K562 treated with DMSO at 1 percent for 48 hours (cell line): Measurements from ENCODE around the gene NONO. TPM values are rescaled to one million over a fixed set of nuclear protein-coding genes. Genes with fewer than 3 reads are reported as not detected.

ENCODE experiments used
- total RNA-seq: library from RNA; unstranded; fragments of 300-600 nt; gene quantifications from 2 replicates; pipeline ENCODE4 v1.2.3, GENCODE V29; 2022; ENCODE audit warnings: low replicate concordance; ENCODE audit errors: extremely low read depth

The NONO gene
- 314 TPM in 1 of 2 replicates, not detected in the other for total RNA-seq

DNA sequence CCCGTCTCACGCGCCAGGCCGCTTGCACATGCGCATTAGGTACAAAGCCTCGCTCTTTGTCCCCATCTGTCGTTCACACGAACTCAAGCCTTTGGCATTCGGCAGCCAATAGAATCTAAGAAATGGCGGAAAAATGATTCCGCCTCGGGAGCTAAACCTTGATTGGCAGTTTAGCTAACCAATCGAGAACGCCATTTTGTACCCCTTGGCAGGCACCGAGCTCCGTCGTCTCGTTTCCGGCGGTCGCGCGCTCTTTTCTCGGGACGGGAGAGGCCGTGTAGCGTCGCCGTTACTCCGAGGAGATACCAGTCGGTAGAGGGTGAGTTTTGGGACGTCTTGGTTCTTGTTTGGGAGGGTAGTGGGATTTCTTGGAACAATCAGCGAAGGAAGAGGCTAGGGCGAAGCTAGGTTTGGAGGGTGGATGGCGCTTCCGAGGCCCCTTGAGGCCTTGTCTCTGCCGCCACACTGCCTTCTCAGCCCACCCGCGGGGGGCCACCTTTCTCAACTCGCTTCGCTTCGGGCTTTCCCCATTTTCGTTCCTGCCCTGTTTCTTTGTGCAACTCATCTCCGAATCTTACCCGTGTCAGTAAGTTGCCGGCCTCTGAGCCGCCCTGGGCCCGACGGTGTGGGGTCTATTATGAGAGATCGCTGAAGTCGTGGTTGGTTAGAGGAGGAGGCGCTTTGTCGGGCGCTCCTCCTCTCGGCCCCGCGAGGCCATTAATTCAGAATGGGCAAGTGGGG lies at the start of gene NONO:
TSS of gene NONO (plus strand) at position 233 of the 741 bp plus-strand sequence. CDS start 7,003 bp downstream, outside the sequence.

DNA sequence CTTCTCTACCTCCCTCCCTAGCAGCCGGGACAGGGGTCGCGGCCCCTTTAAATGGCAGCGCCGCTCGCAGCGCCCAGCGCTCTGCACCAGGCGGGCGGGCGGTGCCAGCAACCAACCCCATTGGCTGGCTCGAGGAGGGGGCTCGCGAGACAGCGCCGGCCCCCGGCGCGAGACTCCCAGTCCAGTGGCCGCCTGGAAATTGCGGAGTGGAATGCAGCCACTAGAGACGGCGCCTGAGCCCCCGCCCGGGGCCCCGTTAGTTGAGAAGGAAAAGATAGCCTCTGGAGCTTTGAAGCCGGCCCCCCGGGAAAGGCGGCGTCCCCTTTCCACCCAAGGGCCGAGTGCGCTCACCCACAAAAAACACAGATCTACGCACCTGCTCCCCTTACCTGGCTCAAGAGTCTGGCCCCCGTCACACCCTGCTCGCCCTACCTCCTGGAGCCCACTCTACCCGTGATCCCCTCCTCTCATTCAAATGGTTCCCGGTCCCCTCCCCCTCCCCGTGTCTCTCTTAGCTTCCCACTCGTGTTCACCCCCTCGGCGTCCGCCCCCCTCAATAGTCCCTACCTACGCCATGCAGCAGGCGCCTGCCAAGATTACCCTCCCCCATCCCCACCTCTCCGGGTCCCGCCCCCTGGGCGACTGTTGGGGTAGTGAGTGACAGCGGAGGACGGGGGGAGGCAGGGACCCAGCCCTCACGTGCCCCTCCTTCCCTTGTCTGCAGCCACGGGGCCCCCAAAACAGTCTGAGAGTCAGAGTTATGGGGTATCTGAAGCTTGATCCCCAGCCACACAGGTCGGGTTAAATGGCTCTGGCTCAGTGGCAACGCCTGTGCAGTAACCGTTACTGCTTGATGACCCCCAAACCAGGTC lies 29.1 kb upstream of the NONO start, which contains the start of gene ZMYM3:
TSS of gene ZMYM3 (minus strand) at position 49 of the 872 bp plus-strand sequence. CDS start 885 bp downstream, outside the sequence.

DNA sequence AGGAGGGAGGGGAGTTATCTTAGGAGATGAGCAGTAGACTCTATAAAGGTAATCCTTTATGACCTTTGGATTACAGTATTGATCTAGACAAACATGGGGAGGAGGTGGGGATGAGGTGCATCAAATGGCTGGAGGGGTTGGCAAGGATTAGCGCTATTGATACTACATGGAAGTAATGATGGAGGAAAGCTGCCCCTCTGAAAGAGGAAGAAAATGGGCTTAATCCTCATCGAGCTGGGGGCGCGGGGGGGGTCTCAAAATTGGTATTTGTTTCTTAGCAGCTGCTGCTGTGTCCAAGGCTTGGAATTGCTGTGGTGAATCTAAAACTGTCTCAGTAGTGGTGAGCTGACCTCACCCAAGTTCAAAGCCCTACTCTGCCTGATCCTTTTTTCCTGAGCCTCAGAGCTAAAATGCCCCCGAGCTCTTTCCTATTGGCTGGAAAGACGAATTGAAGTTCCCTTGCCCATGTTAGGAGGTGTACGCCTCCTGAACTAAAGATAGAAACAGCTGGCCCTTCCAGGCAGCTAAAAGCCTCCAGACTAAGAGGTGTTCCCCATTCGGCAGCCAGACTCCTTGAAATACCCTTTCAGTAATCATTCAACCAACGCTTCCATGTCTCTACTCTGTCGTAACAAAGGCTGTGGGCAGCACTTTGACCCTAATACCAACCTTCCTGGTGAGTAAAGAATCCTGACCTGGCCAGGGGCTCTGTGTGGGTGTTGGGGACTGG lies 17.9 kb downstream of the NONO start, which contains the start of gene ITGB1BP2:
TSS of gene ITGB1BP2 (plus strand) at position 556 of the 730 bp plus-strand sequence. CDS start at position 613, 57 bp downstream.

Other genes with a start within 250 kb of the NONO start
- not detected in 2 replicates for gene SNX12, start 215.3 kb upstream of the NONO start, total RNA-seq
- not detected in 2 replicates for gene FOXO4, start 187.8 kb upstream of the NONO start, total RNA-seq
- not detected in 2 replicates for gene CXorf65, start 176.9 kb upstream of the NONO start, total RNA-seq
- not detected in 2 replicates for gene IL2RG, start 172.1 kb upstream of the NONO start, total RNA-seq
- not detected in 2 replicates for gene MED12, start 165.0 kb upstream of the NONO start, total RNA-seq
- gene NLGN3, start 138.8 kb upstream of the NONO start, total RNA-seq = not detected in 2 replicates
- not detected in 2 replicates for gene GJB1, start 60.4 kb upstream of the NONO start, total RNA-seq
- gene ZMYM3, start 29.5 kb upstream of the NONO start, total RNA-seq = not detected in 2 replicates
- gene ITGB1BP2, start 18.1 kb downstream of the NONO start, total RNA-seq = not detected in 2 replicates
- not detected in 2 replicates for gene TAF1, start 82.7 kb downstream of the NONO start, total RNA-seq
- not detected in 2 replicates for gene OGT, start 249.5 kb downstream of the NONO start, total RNA-seq